HepG2 (cell line): Measurements from ENCODE around the gene IL17RC. TPM values are rescaled to one million over a fixed set of nuclear protein-coding genes. Genes with fewer than 3 reads are reported as not detected.

Experiments used
- ATF3 ChIP-seq: sonication (generic); formaldehyde crosslinking; IDR thresholded peaks from 2 replicates; pipeline ENCODE4 v1.4.0; 2020; ENCODE audit warnings: missing genetic modification reagents
- CEBPB ChIP-seq: IDR thresholded peaks from 2 replicates; pipeline ENCODE4 v1.6.1; 2011; ENCODE audit warnings: low read depth, low read length, improper control_type of control experiment, borderline replicate concordance
- DRAP1 ChIP-seq: IDR thresholded peaks from 2 replicates; pipeline ENCODE4 v1.6.1; 2016; ENCODE audit warnings: missing genetic modification reagents, missing compliant biosample characterization
- EP300 ChIP-seq, 3 experiments: sonication (generic) in 1 of 3; formaldehyde crosslinking in 1 of 3; IDR thresholded peaks; 2 replicates each; pipeline versions ENCODE4 v1.5.1 to v1.6.1; 2011 to 2020; ENCODE audit warnings: low read depth in 2 of 3, low read length in 2 of 3, borderline replicate concordance in 1 of 3, improper control_type of control experiment in 1 of 3, mild to moderate bottlenecking in 1 of 3, missing genetic modification reagents in 1 of 3, moderate library complexity in 1 of 3
- HOMEZ ChIP-seq: IDR thresholded peaks from 2 replicates; pipeline ENCODE4 v1.6.1; 2016; ENCODE audit warnings: low read depth
- KDM3A ChIP-seq: IDR thresholded peaks from 2 replicates; pipeline ENCODE4 v1.6.1; 2018; ENCODE audit warnings: low read depth, missing compliant biosample characterization
- PAXIP1 ChIP-seq: sonication (generic); formaldehyde crosslinking; conservative IDR thresholded peaks from 2 replicates; pipeline ENCODE4 v1.4.0; 2020; ENCODE audit warnings: mild to moderate bottlenecking, missing genetic modification reagents, moderate library complexity
- SKI ChIP-seq: fragments of 450-650 bp; IDR thresholded peaks from one replicate; pipeline ENCODE4 v1.6.1; 2018; ENCODE audit warnings: mild to moderate bottlenecking; ENCODE audit not compliant: partially characterized antibody
- SOX6 ChIP-seq, 2 experiments: fragments of 450-650 bp in 1 of 2; sonication (generic) in 1 of 2; formaldehyde crosslinking in 1 of 2; IDR thresholded peaks; 2 replicates each; pipeline versions ENCODE4 v1.4.0 to v1.6.1; 2017 to 2020; ENCODE audit warnings: antibody characterized with exemption in 1 of 2, mild to moderate bottlenecking in 1 of 2, missing genetic modification reagents in 1 of 2
- TBX2 ChIP-seq: sonication (generic); formaldehyde crosslinking; IDR thresholded peaks from 2 replicates; pipeline ENCODE4 v1.5.0; 2020; ENCODE audit warnings: missing genetic modification reagents, mild to moderate bottlenecking, borderline replicate concordance
- UBTF ChIP-seq: sonication (generic); formaldehyde crosslinking; IDR thresholded peaks from 2 replicates; pipeline ENCODE4 v1.4.0; 2020; ENCODE audit warnings: mild to moderate bottlenecking, missing genetic modification reagents
- ZNF292 ChIP-seq: sonication (generic); formaldehyde crosslinking; IDR thresholded peaks from 2 replicates; pipeline ENCODE4 v1.8.1; 2022; ENCODE audit warnings: mild to moderate bottlenecking, low read depth, missing genetic modification reagents, borderline replicate concordance
- ZNF335 ChIP-seq: sonication (generic); formaldehyde crosslinking; IDR thresholded peaks from 2 replicates; pipeline ENCODE4 v1.4.0; 2020; ENCODE audit warnings: missing genetic modification reagents
- ZNF446 ChIP-seq: sonication (generic); formaldehyde crosslinking; IDR thresholded peaks from 2 replicates; pipeline ENCODE4 v1.5.0; 2020; ENCODE audit warnings: mild to moderate bottlenecking, missing genetic modification reagents
- polyA plus RNA-seq, 8 experiments: library from polyadenylated mRNA; depleted of rRNA in 3 of 8; stranded (reverse) in 7 of 8; unstranded in 1 of 8; fragments of >200 nt; fragmentation: Illumina TruSeq in 4 of 8; extraction: Trizol in 4 of 8; gene quantifications; 2 replicates each; pipeline versions ENCODE4 v1.2.1 to v1.2.3, GENCODE V29; 2011 to 2016; ENCODE audit warnings: low read depth in 4 of 8, missing spikeins in 1 of 8, mixed read lengths in 1 of 8; ENCODE audit not compliant: insufficient read depth in 1 of 8
- total RNA-seq, 5 experiments: library from RNA; depleted of rRNA; stranded (reverse); fragments of >200 nt; fragmentation: Illumina TruSeq; extraction: Trizol; gene quantifications; 2 replicates each; pipeline ENCODE4 v1.2.3, GENCODE V29; 2016; ENCODE audit warnings: low read depth in 1 of 5
- TF ChIP-seq, protein P1 (sequence below): sonication (generic); formaldehyde crosslinking; IDR thresholded peaks from 2 replicates; pipeline ENCODE4 v1.4.0; 2020; ENCODE audit warnings: missing genetic modification reagents
- TF ChIP-seq, protein P2 (sequence below): IDR thresholded peaks from 2 replicates; pipeline ENCODE4 v1.6.1; 2016; ENCODE audit warnings: missing compliant biosample characterization, missing genetic modification reagents, borderline replicate concordance
- TF ChIP-seq, protein P3 (sequence below): IDR thresholded peaks from 2 replicates; pipeline ENCODE4 v1.6.1; 2012; ENCODE audit warnings: inconsistent platforms

IL17RC gene
- total and polyA plus RNA-seq, 2 of the 13 experiments (the other 11 are each of a cell fraction or from before 2014, with no cell fraction given): 20.7 to 24.0 TPM

- TF ChIP-seq, protein P1, sequence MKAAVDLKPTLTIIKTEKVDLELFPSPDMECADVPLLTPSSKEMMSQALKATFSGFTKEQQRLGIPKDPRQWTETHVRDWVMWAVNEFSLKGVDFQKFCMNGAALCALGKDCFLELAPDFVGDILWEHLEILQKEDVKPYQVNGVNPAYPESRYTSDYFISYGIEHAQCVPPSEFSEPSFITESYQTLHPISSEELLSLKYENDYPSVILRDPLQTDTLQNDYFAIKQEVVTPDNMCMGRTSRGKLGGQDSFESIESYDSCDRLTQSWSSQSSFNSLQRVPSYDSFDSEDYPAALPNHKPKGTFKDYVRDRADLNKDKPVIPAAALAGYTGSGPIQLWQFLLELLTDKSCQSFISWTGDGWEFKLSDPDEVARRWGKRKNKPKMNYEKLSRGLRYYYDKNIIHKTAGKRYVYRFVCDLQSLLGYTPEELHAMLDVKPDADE (CRISPR knock-in tag): no peak
- TF ChIP-seq HOMEZ: peak; percentile 69
- peak; percentile 82 for TF ChIP-seq ATF3 (CRISPR knock-in tag)
- TF ChIP-seq DRAP1: 0 out of 2 replicates have a peak, but pooled peaks have one; percentile 43
- TF ChIP-seq SKI: no peak
- TF ChIP-seq ZNF292 (CRISPR knock-in tag): peak; percentile 79; the same call in 1 of the 2 replicates
- TF ChIP-seq EP300 (IDR thresholded peaks at IDR 0.05; ENCODE audit: low read depth in 2 of 2, low read length in 2 of 2): peak in 1 of 2 experiments; percentile 38; a peak in 1 of 4 replicates
- no peak for TF ChIP-seq EP300 (CRISPR knock-in tag; IDR thresholded peaks at IDR 0.05; ENCODE audit: borderline replicate concordance)
- no peak for TF ChIP-seq SOX6 (IDR thresholded peaks at IDR 0.05)
- TF ChIP-seq SOX6 (CRISPR knock-in tag; IDR thresholded peaks at IDR 0.05): 0 out of 2 replicates have a peak, but pooled peaks have one; percentile 13
- 0 out of 2 replicates have a peak, but pooled peaks have one; percentile 48 for TF ChIP-seq KDM3A (CRISPR knock-in tag)
- peak; percentile 86 for TF ChIP-seq PAXIP1 (CRISPR knock-in tag)
- TF ChIP-seq, protein P2, sequence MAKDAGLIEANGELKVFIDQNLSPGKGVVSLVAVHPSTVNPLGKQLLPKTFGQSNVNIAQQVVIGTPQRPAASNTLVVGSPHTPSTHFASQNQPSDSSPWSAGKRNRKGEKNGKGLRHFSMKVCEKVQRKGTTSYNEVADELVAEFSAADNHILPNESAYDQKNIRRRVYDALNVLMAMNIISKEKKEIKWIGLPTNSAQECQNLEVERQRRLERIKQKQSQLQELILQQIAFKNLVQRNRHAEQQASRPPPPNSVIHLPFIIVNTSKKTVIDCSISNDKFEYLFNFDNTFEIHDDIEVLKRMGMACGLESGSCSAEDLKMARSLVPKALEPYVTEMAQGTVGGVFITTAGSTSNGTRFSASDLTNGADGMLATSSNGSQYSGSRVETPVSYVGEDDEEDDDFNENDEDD (CRISPR knock-in tag): 0 out of 2 replicates have a peak, but pooled peaks have one; percentile 19
- TF ChIP-seq ZNF335 (CRISPR knock-in tag): peak; percentile 68; the same call in 1 of the 2 replicates
- peak; percentile 79 for TF ChIP-seq UBTF (CRISPR knock-in tag)
- TF ChIP-seq CEBPB: peak; percentile 78; the same call in 1 of the 2 replicates
- TF ChIP-seq, protein P3, sequence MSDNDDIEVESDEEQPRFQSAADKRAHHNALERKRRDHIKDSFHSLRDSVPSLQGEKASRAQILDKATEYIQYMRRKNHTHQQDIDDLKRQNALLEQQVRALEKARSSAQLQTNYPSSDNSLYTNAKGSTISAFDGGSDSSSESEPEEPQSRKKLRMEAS: peak; percentile 51; the same call in 1 of the 2 replicates
- TF ChIP-seq TBX2 (CRISPR knock-in tag): peak; percentile 89
- TF ChIP-seq ZNF446 (CRISPR knock-in tag): no peak
Measured at GRCh38 chr3:9878700-9879099, 38.2 kb upstream of the IL17RC start (continued).
